Fibroblast of villous mesenchyme (primary cell): ENCODE data around the gene TGM5. TPM values are rescaled to one million over a fixed set of nuclear protein-coding genes. Genes with fewer than 3 reads are reported as not detected.

Source experiments
- DNase-seq: peaks from one replicate; pipeline ENCODE4 v3.0.0-alpha.2; 2010; ENCODE audit warnings: low read depth
- H3K4me3 ChIP-seq: 2 replicates; pipeline ENCODE4 v1.5.1; 2011; ENCODE audit warnings: low read depth, mild to moderate bottlenecking, low read length
- CTCF ChIP-seq: IDR thresholded peaks from 2 replicates; pipeline ENCODE4 v1.5.1; 2012; ENCODE audit warnings: low read depth, mild to moderate bottlenecking, low read length; ENCODE audit not compliant: insufficient read depth
- total RNA-seq: library from RNA; depleted of rRNA; stranded (reverse); fragments of >200 nt; gene quantifications from 2 replicates; pipeline ENCODE4 v1.2.3, GENCODE V29; 2012

The TGM5 gene
- total RNA-seq, 1 donor: not detected

GRCh38 chr15:43249236-43249635, 17.5 kb downstream of the TGM5 start:
- no peak for TF ChIP-seq CTCF
- no peak overlapping the region for H3K4me3 ChIP-seq
- no peak for DNase-seq

DNA sequence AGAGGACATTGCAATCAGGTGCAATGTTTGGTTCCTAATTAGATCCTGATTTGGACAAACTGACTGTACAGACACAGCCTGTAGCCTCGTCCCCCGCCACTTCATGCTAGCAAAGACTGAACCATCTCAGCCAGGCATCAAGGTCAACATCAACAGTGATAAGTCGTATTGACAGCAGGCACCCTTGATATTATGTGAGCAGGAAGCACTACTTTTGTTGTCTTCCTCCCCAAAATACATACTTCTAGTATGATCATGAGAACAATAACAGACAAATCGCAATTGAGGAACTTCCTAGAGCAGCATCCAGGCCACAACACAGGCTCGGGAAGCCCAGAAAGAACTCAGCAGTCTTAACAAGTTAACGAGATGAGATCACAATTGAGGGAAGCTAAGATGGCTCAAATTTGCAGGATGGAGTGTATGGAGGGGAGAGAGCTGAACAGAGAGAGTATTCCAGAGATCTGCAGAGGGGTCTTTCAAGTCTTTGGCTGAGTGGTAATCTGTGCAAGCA, 20.4 kb downstream of the TGM5 start:
- no peak overlapping the region for H3K4me3 ChIP-seq
- no peak for DNase-seq
- TF ChIP-seq CTCF: no peak

GRCh38 chr15:43244092-43244491, 22.6 kb downstream of the TGM5 start:
- H3K4me3 ChIP-seq: no peak overlapping the region
- TF ChIP-seq CTCF: no peak

DNA sequence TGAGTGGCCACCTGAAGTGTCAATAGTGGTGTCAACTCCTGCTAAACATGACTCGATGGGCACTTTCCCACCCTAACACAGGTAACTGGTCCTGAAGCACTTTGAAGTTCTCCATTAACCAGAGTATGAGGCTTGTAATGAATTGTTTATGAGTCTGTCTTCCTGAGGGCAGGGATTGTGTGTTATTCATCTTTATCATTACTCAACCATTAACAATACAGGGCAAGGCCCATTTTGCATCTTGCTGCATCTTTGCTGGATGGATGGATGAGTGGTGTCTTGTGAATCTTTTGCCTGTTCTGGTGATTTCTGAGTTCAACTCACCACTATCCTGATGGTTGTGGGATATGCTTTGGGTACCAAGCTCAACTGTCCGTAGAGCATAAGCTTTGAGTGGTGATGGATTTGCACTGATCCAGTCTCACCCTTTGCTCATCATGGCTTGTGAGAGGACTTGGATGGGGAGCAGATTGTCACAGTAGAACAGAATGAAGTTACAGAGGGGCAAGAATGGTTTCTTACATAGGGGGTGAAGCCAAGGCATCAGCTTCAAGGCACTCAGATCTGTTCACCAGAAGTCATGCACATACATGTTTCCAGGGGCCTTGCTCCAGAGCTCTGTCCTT, 23.6 kb downstream of the TGM5 start:
- no peak for DNase-seq
- no peak overlapping the region for H3K4me3 ChIP-seq
- TF ChIP-seq CTCF: no peak

More at GRCh38 chr15:43244092-43244491, 22.6 kb downstream of the TGM5 start:
- no peak for DNase-seq

DNA sequence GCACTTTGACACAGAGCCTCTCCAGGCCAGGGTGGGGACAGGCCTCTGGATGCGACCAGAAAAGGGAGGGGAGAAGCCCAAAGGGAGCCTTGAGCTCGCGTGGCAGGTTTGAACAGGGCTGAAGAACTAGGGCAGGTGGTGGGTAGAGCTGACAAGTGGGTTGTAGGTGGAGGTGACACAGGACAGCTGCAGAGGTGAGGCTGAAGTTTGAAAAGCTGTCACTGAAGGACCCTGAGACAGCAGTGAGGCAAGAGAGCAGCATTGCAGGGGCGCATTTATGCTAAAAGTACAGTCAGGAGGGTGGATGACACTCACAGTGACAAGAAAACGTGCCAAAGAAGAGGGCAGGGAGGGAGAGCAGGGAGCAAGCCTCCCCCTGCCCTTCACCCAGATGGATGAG, 24.1 kb downstream of the TGM5 start:
- DNase-seq: no peak
- TF ChIP-seq CTCF: no peak
- H3K4me3 ChIP-seq: no peak overlapping the region

- no peak overlapping the region for H3K4me3 ChIP-seq
- DNase-seq: no peak
These were observed 25.6 kb downstream of the TGM5 start for GRCh38 chr15:43241100-43241499.

More at GRCh38 chr15:43241100-43241499, 25.6 kb downstream of the TGM5 start:
- no peak for TF ChIP-seq CTCF
